ENCODE data around the gene ALG14. TPM values are rescaled to one million over a fixed set of nuclear protein-coding genes. Genes with fewer than 3 reads are reported as not detected.
A peak's percentile ranks its signal among the peaks of the same experiment; 100 is the strongest.

The ALG14 gene
- total and polyA plus RNA-seq, 11 donors = 0.56 to 4.7 (median 3.2) TPM

- WGBS, 4 donors = 63 to 92% (median 70%) methylated on average over 2 of the region's 2 CpGs
- no peaks in the 10 kb centered on the region for H3K9me3 ChIP-seq
- H3K4me3 ChIP-seq = no peak overlapping the region
- no peaks in the 10 kb centered on the region for H3K27me3 ChIP-seq
- peak overlapping the region in 10 of 12 donors; percentile 44 to 75 (median 60) for H3K27ac ChIP-seq
- TF ChIP-seq POLR2A (IDR thresholded peaks at IDR 0.05) = no peak
- TF ChIP-seq CTCF (IDR thresholded peaks at IDR 0.05) = no peak
- H3K4me1 ChIP-seq = peaks cover 0 to 51% (median 28%) of the 10 kb centered on the region in 12 donors
- DNase-seq (no peak), ATAC-seq (peak in 1 of 4 donors; percentile 14)
- no peaks in the 10 kb centered on the region for H3K36me3 ChIP-seq
- intact Hi-C loops (cut with DNase I) = loop anchor here in 3 of 10 donors (5.0 kb wide), 2 partner anchors 40 to 55 kb away; partner anchors contain the start of gene CNN3 (in 2 of the 3)
Measured at GRCh38 chr1:94982398-94982797, 90.4 kb downstream of the ALG14 start.

- H3K9me3 ChIP-seq = no peaks in the 10 kb centered on the region
- H3K27me3 ChIP-seq = no peaks in the 10 kb centered on the region
- WGBS, 4 donors = 57 to 77% (median 70%) methylated on average over 1 of the region's 1 CpG
- no peaks in the 10 kb centered on the region for H3K36me3 ChIP-seq
- no peak for DNase-seq
- peaks cover 0 to 51% (median 28%) of the 10 kb centered on the region in 12 donors for H3K4me1 ChIP-seq
- H3K27ac ChIP-seq = peak overlapping the region in 11 of 12 donors; percentile 34 to 75 (median 58)
- no peak for ATAC-seq
- no peak for TF ChIP-seq POLR2A (IDR thresholded peaks at IDR 0.05)
- no peak for TF ChIP-seq CTCF (IDR thresholded peaks at IDR 0.05)
- intact Hi-C loops (cut with DNase I) = loop anchor here in 3 of 10 donors (5.0 kb wide), 2 partner anchors 41 to 54 kb away; partner anchors contain the start of gene CNN3 (in 2 of the 3)
- no peak overlapping the region for H3K4me3 ChIP-seq
Measured at GRCh38 chr1:94981575-94981973, 91.2 kb downstream of the ALG14 start.

DNA sequence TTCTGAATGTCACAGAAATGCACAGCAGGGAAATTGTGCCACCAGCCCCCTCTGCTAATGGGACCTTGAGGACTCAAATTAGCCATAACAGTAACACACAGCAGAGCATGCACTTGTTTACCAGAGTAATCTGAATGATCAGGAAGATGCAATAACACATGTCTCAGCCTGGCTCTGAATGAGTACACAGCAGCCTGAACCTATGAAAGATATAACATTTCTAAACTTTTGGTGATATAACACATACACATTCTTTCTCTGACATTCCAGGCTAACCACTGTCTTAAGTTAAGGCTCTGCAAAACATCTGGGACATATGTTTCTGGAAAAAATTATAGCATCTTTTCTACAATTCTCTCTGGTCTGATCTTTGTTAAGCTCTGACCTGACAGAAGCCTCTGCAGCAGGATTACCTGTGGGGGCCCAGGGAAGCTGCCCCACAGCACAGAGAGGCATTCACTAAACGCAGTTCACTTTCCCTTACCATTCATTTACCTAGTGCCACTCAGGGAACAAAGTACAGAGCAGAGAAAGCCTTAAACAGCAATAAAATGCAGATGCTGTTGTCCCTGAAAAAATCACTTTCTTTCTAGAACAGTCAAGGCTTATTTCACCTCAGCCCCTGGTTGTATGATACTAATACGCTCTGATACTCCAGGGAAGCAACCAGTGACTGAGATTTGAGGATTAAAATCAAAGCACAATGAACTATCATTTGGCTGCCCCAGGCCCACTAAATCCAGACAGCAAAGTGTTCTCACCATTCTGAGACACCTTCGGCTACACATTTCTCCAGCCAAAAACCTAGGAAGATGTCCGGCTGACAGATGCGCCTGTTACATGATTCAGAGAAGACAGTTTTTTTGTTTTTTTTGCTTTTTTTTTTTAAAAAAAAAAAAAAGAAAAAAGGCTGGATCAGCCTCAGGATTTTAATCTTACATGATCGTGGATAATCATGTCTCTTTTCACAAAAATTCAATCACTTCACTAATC is 91.9 kb downstream of the ALG14 start:
- intact Hi-C loops (cut with DNase I) = loop anchor here in 3 of 10 donors (5.0 kb wide), 2 partner anchors 41 to 54 kb away; partner anchors contain the start of gene CNN3 (in 2 of the 3)
- DNase-seq (no peak), ATAC-seq (no peak)
- no peak overlapping the region for H3K4me3 ChIP-seq
- H3K4me1 ChIP-seq = peaks cover 0 to 51% (median 28%) of the 10 kb centered on the region in 12 donors
- 64 to 70% (median 67%) methylated on average over 6 of the region's 6 CpGs for WGBS, 4 donors
- H3K27ac ChIP-seq = peak overlapping the region; percentile 46 to 75 (median 57)
- H3K9me3 ChIP-seq = no peaks in the 10 kb centered on the region
- no peaks in the 10 kb centered on the region for H3K27me3 ChIP-seq
- TF ChIP-seq POLR2A (IDR thresholded peaks at IDR 0.05) = no peak
- no peak for TF ChIP-seq CTCF (IDR thresholded peaks at IDR 0.05)
- no peaks in the 10 kb centered on the region for H3K36me3 ChIP-seq
